Glomerular endothelial cell (primary cell): ENCODE results near the gene SLC48A1. TPM values are rescaled to one million over a fixed set of nuclear protein-coding genes. Genes with fewer than 3 reads are reported as not detected.

Experiments used
- DNase-seq: peaks from one replicate; pipeline ENCODE4 v3.0.0-alpha.2; 2011; ENCODE audit warnings: low read depth, low spot score; ENCODE audit errors: extremely low read depth
- total RNA-seq: library from RNA; depleted of rRNA; stranded (reverse); fragments of >200 nt; gene quantifications from 2 replicates; pipeline ENCODE4 v1.2.3, GENCODE V29; 2015

Gene SLC48A1
- total RNA-seq, 1 donor from 2014 or later = 11.9 TPM

DNA sequence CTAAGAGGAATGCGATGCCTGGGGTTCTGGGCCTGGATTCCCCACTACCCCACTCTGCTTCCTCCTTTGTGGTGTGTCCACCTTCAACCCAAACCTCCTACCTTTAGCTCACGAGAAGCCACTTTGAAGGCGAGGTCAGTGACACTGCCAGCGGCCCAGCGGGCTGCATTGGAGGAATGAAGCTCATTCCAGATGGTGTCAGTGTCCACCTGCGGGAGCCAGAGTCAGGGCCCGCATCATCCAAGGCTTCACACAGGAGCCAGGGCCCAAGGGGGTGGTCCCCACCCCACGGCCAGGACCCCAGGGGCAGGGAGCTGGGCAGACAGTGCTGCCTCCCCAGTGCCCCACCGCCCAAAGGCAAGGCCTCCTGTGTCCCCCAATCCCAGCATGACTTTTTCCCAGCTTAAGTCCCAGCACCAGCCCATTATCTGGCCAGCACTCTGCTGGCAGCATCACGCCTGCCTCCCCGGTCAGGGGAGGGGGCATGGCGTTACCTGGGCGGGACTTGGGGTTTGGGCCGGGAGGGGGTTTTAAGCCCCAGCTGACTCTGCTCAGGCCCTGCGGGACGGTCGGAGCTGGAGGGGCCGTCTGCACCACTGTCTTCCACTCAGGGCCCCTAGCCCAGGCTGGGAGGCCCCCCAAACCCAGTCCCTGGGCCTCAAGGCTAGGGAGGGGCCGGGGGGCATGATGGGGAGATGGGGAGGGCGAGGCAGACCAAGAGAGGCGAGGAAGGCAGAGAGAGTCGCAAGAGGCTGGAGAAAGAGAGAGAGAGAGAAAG, 16.9 kb downstream of the SLC48A1 start:
- DNase-seq = no peak

DNA sequence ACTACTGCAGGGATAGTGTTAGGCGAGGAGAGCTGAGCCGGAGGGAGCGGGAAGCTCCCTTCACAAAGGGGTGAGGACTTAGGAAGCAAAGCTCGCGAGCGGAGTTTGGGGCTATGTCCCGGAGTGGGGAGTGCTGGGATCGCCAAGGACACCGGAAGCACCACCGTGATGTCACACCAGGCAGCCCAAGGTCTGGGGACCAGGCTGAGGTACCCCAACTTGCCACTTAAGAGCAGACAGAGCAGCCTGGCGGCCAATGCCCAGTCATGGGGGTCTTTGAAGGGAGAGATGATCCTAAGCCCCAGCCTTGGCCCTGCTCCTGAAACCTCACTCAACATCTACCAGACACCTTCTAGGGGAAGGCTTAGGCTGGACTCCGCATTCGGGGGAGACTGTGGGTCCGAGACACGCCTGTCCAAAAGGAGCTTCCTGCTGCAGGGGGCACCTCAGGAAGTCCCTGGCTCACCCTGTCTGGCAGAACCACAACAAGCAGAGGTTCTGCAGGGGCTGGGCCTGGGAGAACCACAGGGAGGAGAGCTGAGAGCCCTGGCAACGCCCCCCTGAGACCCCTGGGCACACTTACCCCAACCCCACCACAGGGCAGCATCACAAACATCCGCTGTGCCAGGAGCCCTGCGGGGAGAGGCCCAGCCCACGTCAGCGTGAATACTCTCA, 17.8 kb downstream of the SLC48A1 start:
- no peak for DNase-seq

DNA sequence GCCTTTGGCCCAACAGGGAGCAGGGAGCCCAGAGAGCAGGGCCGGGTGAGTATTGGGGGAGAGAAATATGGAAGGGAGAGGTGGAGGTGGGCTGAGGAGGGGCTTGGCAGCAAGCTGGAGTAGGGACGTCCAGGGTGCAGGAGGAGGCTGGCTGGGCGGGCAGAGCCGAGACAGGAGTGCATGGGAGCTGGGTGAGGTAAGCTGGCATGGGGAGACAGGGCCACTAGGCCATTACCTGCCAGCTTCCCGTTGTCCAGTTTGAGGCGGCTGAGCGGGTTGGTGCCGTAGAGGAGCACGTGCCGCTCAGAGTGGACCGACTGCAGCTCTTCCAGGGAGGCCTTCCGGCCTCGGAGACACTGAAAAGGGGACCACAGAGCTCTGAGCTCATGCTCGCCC, 18.3 kb downstream of the SLC48A1 start:
- DNase-seq = no peak

DNA sequence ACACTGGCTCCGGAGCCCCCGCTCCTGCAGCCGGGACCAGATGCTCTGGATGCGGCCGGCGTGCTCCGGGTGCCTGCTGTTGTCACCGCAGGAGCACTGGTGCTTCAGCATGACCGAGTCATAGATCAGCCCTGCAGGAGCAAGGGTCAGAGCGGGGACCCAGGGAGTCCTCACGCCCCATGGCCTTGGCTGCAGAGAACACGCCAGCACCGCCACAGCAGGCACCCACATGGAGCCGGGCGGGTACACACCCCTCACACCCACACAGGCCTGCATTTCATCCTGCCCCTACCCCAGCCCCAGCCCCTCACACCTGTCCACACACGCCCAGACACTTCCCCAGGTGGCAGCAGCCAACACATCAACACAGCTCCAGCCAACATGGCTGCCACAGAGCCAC, 18.8 kb downstream of the SLC48A1 start:
- DNase-seq = no peak

DNA sequence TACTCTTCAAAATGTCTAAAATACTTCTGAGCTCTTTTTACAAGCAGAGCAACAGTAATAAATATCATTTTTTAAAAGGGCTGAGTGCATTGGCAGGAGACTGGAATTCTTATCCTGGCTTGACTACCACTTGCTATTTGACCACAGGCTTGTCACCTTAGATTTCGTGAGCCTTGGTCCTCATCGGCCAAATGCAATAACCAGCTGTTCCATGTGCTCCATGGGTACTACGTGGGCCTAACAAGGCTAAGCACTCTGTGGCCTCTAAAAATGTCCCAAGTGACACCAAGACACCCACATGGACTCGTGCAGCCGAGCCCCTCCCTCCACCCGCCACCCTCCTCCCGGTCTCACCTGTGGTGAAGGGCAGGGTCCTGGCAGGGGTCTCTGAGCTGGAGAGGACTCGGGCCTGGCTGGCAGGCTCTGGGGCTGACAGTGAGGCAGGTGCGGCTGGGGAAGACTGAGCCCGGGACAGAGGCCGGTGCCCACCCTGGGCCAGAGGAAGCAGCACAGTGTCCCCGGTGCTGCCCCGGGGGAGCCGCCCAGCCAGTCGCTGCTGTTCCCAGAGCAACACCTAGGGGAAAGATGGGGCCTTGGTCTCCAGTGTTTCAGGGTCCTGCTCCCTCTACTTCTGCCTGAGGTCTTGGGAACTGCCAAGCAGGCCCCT, 20.1 kb downstream of the SLC48A1 start:
- DNase-seq = no peak

DNA sequence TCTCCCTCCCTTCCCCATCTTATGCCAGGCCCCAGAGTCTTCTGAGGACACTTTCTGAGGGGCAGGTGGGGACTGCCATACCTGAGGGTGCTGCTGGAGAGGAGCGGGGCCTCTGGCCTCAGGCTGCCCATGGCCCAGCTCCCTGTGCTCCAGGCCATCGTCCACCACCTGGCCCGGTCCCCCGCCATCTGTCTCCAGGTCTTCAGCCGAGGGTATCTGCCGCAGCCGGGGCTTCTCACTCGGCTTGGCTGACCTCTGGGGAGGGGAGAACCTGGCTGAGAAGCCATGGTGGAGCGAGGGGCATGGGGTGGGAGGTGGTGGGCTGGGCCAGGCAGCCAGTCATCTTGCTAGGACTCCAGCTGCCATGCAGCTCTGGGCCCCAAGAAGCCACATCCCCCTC, 21.6 kb downstream of the SLC48A1 start:
- DNase-seq = no peak

DNA sequence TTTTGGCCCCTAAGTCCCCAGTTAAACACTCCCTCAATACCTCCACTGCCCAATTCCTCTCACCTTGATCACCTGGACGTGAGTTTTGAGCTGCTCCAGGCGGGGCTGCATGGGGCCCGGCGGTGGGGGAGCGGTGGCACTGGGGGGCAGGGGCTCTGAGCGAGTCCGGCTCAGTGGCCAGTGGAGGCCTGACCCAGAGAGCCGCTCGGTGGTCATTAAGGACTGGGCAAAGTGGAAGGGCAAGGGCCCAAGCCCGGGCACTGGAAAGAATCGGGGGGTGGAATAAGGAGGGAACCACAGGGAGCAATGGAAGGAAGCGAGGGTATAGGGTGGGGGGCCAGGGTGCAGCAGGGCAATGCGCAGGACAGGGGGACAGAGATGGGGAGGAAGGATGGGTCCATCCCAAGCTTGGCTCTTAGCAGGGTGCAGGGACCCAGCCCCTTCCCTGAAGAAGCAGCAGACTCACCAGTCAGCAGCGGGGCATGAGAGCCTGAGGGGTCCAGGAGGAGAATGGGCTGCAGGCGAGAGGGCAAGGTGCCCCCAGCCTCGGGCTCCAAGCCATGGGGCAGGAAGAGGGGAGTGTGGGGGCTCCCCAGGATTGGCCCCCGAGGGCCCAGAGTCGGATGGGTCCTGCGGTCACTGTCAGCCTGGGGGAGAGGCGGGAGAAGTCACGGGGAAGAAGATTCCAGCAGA, 22.2 kb downstream of the SLC48A1 start:
- DNase-seq = no peak

DNA sequence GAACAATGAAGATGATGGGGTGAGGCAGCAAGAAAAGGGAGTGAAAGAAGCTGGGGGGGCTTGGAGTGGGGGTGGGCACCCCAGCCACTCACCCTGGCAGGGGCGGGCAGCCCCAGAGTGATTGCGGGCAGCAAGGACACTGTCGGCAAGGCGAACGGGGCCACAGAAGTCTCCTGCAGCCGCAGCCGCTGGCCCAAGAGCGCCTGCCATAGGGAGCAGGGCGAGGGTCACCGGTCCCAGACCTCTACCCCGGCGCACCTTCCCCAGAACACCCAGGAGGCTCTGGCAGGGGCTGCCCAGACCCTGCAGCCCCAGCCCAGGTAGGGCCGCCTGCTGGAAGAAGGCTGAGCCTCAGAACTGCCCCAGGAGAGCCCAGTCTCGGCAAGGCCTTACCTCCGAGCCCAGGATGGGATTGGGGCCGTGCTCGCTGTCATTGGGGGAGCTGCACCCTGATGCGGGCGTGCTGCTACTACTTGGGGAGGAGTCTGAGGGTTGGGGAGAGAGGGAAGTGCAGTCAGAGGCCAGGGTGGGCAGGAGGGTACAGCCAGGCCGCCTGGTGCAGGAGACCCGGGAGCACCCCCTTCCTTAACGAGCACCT, 22.9 kb downstream of the SLC48A1 start:
- no peak for DNase-seq

DNA sequence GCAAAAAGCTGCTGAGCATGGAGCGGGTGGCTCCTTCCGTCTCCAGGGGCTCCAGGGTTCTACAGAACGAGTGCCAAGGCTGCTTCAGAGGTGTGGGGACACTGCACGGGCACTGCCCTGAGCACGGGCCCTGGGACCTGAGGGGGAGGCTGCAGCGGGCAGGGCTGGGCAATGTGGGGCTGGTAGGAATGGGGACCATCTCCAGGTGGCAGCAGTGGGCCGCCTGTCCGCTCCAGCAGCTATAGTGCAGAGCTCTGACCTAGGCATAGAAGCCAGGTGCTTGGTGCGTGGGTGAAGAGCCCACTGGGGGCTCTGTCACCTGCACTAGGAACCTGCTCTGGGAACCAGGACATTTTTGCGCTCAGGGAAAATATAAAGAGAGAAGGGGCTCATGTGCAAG, 24.4 kb downstream of the SLC48A1 start:
- DNase-seq = no peak

DNA sequence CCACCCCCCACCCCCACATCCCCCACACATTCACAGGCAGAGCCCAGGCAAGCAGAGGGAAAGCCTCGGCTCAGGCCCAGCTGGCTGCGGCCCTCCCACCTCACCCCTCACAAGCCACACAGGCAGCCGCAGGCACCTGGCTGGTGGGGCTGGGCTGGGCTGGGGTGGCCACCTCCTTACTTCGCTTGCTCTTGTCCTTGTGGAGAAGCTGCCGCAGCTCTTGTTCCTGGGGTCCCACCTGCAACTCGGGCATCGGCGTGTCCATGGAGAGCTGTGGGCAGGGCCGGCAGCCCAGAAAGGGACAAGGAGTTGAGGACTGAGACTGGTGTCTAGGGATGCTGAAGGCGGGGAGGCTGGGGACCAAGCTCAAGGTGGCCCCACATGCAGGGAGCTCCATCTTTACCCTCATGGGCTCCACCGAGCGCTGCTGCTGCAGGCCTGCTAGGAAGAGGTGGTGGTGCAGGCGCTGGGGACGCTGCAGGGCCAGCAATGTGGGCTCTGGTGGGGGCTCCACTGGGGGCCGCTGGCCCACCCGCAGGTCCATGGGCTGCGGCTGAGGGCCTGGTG, 25.4 kb downstream of the SLC48A1 start:
- DNase-seq = no peak

DNA sequence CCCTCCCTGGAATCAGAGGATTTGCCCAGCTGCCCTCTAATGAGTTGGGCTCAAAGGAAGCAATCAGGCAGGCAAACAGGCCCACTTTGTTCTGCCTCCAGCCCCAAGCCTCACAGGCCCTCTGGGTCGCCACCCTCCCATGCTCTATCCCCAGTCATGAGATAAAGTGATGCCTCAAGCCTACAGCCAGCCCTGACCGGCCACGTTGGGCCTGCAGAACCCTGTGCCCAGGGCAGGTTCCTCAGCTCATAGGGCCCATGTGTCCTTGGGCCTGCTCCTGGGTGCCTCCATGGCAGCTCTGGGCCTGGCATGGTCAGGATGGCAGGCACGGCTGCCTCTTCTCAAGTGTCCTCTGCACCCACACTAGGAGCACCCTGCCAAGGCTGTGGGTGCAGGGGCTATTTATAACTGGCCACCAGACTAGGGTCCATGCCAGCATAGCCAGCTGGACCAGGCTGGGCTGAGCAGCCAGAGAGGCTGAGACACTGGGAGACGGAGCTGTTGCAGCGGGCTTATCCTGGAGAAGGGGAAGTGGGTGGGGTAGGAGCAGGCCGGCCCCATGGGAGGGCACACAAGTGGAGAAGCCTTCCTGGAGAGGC, 26.4 kb downstream of the SLC48A1 start:
- no peak for DNase-seq

DNA sequence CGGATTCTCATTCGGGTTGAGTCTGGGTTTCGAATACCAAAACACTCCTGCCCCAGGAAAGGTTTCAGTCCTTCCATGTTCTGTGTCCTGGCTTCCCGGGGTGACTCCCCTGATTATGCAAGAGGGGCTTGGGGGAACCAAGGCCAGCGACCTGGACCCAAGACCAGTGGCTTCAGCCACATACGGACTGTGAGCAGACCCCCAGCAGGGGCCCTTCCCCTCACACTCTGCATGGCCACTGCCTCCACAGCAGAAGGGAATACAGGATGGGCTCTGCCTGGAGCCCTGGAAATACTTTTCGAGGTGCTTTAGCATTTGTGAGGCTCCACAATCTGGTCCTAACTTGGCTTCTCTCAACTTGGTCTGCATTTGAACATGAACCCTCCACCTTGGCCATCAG, 27.5 kb downstream of the SLC48A1 start:
- DNase-seq = no peak

DNA sequence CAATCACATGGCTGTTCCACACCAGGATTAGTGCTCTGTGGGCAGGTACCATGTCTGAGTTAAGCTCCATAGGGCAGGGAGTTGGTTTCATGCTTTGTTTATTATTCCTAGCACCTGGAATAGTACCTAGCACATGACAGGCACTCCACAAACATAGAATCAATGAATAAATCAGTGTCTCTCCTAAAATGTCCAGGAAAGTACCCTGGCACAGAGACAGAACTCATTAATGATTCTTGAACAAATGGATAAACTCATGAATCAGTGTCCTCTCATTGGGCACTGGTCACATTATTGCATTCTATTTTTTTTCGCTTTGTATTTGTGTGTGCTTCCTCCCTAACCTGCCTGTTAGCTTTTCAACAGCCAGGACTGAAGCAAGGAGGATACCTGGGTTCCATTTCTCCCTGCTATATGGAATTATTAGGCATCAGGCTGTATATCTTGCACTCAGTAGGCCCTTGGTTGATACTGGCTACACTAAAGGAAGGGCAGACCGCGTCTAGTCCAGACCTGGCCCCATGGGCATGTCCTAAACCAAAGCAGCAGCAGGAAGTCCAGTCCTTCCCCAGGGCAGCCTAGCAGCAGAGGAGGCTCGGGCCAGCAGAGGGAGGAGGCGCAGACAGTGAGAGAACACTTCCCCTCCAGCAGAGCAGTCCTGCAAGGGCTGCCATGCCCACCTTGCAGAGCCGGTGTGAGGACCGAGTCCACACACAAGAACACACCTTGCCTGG, 28.3 kb downstream of the SLC48A1 start:
- DNase-seq = no peak

DNA sequence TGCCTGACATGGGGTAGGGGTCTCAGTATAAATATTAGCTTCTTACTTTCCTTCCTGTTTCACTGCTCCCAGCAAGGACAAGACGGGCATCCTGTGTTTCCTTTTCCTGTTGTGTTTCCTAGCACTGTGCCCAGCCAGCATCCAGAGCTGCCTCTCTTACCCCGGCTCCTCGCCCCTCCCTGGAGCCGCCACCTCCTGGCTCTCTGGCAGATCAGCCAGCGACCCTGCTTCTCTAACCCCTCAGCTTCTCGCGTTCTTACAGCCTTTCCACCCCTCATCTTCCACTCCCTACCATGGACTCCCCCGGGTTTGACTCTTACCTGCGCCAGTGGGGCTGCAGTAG, 28.8 kb downstream of the SLC48A1 start:
- DNase-seq = no peak

DNA sequence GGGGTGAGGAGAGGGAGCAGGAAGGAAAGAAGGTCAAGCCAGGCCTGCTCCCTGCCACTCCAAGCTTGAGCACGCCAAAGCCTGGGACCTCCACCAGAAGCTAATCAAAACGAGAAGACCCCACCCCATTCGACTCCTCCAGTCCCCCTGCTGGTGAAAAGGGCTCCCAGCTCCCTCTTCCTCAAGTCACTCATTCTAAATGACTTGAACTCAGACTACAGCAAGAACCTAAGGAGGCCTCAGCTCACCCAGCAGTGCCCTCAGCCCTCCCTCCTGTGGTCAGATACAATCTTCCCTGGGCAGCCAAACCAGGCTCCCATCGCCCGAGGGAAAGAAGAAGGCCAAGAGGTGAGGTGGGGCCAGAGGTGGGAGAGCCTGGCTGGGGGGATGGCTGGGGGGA, 29.3 kb downstream of the SLC48A1 start:
- no peak for DNase-seq

DNA sequence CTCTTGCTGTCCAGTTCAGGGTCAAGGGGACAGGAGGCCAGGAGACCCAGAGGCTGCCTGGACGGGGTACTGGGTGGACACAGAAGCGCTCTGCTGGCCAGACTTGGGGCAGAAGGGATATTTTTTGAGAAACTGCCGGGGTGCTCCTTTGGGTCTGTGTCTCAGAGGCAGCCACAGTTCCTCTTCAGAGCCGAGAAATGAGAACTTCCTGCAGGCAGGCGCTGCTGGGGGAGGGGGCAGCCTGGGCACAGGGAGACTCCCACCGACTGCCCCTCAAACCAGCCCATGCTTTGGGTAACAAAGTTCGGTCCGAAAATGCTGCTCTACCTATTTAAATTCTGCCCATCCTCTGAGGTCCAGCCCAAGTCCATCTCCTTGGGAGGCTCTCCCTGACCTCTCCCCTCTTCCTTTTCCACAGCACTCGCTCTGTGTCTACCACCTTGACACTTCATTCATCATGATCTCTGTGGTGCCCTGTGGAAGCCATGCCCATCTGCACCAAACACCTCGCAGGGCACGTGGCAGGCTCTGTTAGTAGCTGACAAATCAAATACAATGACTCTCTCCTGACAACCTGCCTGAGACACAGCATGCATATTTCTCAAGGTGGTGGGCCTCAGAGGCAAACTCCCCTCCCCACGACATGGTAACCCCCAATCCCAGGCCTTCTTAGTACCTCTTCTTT, 30.3 kb downstream of the SLC48A1 start:
- DNase-seq = no peak

DNA sequence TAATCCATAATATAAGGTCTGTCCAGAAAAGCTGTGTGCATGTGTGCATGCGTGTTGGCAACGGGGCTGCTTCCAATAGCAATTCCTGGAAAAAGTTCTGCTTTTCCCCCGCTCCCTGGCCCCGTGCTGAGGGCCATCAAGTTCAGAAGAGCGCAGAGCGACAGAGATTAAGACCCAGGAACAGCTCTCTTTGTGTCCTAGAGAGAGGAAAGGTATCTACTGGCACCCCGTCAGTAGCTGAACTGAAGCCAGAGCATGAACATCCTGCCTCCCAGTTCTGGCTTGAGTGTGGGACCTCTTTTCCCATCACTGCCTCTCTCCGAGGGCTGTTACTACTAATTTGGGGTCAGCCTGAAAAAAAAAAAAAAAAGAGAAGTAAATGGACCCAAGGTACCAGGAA, 31.1 kb downstream of the SLC48A1 start:
- no peak for DNase-seq

DNA sequence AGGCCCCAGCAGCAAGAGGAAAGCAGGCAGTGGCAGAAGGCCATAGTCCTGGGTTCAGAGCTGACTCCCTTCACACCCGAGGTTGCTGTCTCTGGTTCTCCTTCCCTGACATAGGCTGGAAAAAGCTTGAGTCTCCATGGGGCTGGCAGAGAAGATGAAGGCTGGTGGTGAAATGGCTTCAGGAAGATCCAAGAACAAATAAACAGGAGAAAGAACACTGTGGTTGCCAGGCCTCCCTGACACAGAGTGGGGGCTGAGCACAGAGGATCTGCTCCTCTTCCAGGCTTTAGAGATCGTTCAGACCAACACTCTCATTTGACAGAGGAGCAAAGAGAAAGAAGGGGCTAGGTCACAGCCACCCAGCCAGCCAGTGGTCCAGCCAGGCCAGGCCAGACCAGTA, 32.4 kb downstream of the SLC48A1 start:
- no peak for DNase-seq

DNA sequence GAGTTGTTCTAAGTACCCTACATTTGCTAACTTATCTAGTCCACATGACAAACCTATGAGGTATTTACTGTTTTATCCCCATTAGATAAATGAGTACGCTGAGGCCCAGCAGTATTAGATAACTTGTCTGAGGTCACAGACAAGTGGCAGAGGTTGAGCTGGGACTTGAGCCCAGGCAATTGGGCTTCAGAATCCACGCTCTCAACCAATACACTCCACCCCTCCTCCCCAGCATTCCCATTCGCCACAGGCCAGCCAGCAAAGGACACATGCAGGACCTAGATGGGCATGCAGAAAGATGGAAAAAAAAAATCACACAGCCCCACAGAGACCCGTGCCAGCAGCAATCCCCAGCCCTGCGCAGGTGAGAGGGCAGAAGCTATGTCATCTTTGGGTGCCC, 34.3 kb downstream of the SLC48A1 start:
- no peak for DNase-seq
